Hematopoietic multipotent progenitor cell treated with erythropoietin and hydrocortisone succinate and interleukin-3 and kit ligand, for 15 days (in vitro differentiated cells): ENCODE results near the gene SCOC.
A peak's percentile ranks its signal among the peaks of the same experiment; 100 is the strongest.

Experiments used
- DNase-seq: peaks from one replicate; pipeline ENCODE4 v3.0.0-alpha.2; 2015; ENCODE audit warnings: low spot score

The SCOC gene

DNA sequence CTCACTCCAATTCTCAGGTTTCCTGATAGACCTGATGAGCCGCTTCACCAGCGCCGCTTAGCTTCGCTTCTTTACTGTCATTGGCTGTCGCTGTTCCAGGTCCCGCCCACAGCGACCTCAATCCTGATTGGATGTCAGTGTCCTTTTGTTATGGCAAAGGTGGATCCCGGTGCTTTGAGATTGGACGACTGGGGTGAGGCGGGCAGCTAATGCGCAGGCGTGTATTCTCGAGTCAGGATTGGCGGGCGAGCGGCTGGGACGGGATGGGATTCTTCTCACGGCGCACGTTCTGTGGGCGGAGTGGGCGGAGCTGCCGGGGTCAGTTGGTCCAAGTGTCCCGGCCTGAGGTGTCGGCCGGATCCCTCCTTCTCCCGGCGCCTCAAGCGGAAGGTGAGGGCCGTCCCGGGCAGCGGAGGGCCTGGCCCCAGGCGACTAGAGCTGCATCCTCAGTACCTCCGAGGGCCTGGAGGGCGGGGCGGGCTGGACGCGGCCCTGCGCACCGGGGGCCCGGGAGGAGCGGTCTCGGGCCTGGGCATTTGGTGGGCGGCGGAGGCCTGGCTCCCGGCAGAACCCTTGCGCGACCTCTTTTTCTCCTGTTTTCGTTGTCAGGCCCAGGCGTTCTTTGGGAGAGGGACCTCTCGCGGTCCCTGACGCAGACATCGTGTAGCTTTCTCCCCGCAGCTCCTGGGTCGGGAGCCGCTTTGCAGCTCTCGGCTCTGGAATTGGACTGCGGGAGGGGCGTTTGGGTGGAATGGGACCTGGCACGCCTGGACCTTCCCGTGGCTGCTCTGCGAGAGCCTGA, at the start of gene SCOC:
SCOC (plus strand) TSS at position 319 of the 802 bp plus-strand sequence. CDS start 5,525 bp downstream, outside the sequence.
- DNase-seq, result peak; percentile 97

DNA sequence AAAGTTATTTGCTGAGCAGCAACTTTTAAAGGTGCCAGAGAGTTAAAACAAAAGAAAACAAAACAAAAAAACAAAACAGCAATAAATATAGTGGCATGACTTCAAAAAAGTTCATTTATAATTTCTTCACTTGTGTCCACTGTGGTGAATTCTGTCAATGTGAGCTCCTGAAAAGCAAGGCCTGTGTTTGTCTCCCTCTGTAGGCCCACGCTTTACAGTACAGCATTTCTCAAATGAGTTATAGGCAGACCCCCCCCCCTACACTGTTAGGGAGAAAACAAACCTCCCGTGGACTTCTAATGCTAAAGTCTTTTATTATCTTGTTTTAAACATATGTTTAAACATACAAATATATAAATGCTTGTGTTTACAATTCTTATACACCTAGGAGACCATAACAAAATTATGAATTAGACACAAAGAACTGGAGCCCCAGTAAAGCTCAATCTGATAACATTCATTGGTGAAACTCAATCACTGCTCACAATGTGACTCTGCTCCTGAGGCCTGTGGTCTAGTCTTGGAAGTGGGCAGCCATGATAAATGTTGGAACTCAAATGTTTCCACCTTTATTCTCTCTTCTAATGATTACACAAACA, 47.0 kb upstream of the SCOC start:
- DNase-seq, result no peak

DNA sequence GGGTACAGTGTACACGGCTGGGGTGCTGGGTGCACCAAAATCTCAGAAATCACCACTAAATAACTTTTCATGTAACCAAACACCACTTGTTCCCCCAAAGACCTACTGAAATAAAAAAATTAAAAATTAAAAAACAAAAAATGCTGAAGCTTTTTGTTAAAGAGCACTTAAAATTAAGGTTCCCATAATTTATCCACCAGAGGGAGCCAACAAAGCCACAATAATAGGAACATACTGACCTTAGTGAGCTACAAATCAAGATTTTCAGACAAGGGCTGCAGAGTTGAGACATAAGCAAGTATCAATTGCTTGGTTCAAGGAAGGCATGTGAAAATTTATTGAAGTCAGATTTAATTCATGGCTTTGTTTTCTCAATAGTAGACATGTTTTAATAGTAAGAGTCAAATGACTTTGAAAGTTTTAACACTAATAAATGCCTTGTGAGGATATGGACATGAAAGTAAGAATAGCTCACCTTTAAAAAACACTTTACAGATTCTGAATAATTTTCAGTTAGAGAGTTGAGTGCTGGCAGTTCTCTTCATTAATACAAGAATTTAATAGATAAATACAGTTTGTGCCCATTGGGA, 43.0 kb upstream of the SCOC start:
- no peak for DNase-seq

DNA sequence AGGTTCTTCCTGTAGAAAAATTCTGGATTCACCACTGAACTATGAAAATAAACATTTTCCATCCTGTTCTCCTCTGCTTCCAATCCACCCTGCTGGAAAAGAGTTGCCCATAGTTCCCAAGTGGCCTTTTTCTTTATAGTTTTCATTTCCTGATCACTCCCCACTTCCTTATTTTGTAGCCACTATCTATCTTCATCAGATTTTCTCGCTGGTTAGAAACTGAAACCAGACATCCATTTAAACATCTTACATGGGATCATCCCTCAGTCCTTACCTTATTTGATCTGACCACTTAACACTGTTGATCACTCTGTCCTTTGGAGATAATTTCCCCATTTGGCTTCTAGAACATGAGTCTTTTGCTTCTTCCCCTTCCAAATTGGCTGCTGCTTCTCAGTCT, 42.2 kb upstream of the SCOC start:
- no peak for DNase-seq

DNA sequence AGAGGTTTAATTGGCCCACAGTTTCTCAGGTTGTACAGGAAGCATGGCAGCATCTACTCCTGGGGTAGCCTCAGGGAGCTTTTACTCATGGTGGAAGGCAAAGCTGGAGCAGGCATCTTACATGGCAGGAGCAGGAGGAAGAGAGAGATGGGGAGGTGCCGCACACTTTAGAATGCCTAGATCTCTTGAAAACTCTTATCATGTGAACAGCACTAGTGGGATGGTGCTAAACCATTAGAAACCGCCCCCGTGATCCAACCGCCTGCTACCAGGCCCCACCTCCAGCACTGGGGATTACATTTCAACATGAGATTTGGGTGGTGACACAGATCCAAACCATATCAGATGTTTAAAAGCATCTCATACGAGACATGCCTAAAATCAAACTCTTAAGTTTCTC, 41.6 kb upstream of the SCOC start:
- no peak for DNase-seq

DNA sequence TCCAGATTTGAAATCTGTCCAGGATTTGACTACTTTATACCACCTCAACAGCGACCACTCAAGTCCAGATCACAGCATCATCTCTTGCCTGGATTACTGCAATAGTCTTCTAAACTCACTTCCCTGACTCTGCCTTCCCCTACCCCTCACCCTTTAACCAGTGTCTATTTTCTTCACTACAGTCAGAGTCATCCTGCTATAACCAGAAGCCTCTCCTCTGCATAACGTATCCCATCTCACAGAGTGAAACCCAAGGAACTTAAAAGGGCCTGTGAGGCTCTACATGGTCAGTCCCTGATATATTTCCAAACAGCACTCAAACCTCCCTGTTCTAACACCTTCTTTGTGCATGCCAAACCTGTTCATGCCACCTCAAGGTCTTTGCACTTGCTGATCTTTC, 40.7 kb upstream of the SCOC start:
- DNase-seq, result no peak

DNA sequence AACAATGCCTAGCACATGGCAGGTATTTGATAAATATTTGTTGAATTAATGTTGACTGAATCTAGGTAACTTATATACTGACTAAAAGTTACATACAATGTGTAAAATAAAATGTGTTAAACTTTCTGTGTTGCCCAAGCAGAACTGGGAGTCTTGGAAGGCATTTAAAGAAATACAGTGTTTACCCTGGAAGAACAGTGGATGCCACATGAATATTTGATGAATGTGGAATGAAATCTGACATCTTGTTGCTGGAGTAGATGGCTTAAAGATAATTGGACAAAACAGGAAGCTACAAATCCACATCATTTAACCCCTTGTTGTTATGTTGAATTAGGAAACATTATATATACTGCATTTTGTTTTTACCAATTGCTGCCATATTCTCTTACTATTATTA, 39.9 kb upstream of the SCOC start:
- no peak for DNase-seq

DNA sequence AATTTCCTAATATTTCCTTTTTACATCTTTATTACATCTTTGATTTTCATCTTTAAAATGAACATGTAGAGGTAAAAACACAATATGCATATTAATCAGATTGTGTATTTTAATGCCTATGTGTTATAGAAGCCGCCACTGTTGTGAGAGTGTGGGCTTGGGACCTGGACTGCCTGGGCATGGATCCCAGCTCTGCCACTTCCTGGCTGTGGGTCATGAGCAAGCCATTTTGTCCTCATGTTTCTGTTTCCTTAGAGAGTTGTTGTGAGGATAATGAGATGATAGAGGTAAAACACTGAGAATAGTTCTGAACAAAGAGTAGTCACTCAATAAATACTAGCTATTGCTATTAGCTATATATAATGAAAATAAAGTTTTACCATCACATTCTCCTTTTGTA, 38.4 kb upstream of the SCOC start:
- no peak for DNase-seq

DNA sequence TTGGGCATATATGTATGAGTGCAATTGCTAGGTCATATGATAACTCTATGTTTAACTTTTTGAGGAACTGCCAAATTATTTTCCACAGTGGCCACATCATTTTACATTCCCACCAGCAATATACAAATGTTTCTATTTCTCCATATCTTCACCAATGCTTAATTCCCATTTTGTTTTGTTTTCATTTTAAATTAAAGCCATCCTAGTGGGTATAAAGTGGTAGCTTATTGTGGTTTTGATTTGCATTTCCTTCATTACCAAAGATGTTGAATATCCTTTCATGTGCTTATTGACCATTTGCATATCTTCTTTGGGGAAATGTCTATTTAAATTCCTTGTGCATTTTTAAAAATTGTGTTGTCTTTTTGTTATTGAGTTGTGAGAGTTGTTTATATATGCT, 36.7 kb upstream of the SCOC start:
- DNase-seq, result no peak

DNA sequence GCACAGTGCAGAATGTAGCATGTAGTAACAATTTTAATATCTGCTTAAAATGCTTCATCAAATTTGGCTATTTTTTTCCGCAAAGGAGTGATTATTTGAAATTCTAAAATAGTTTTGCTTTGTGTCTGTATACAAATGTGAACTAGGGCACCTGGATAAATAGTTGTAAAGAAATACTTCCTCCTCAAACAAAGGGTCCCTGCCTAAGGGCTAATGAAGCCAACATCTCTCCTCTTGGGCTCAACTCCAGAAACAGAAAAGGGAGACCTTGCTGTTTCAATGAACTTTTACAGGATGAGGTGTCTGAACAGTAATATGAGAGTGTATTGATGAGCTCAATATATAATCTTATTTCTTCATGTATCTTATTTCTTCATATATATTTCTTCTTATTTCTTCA, 30.8 kb upstream of the SCOC start:
- DNase-seq, result no peak

DNA sequence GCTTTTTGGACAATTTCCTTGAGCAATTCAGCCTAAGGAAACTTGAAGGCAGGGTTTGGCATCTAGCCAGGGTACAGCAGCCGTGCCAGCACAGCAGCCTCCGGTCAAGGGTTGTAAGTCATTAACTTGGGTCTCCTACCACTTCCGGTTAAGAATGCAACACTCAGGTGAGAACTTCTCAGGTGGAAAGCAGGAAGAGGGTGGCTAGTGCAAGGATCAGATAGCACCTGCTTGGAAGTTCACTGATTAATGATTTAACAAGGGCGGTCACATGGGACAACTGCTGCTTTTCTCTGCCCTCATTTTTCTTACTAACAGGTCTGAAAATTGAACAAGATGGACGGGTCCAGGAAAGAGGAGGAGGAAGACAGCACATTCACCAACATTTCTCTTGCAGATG, 30.1 kb upstream of the SCOC start:
- DNase-seq, result no peak

DNA sequence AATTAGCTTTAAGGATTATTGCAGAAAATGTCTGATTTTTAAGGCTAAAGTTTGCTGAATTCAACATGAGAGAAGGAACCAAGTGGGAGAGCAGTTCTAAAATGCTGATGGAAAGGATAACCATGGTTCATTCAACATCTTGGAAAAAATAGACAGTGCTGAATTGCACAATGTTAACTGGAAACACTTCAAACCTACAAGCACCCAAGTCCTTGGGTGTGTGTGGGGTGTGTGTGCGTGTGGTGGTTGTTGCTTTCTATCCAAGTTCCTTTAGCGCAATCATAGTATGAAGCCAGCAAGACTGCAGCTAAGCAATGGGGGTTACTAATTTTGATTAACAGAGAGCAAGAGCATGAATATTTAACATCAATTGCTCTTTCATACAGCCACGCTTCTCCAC, 29.3 kb upstream of the SCOC start:
- DNase-seq, result no peak

DNA sequence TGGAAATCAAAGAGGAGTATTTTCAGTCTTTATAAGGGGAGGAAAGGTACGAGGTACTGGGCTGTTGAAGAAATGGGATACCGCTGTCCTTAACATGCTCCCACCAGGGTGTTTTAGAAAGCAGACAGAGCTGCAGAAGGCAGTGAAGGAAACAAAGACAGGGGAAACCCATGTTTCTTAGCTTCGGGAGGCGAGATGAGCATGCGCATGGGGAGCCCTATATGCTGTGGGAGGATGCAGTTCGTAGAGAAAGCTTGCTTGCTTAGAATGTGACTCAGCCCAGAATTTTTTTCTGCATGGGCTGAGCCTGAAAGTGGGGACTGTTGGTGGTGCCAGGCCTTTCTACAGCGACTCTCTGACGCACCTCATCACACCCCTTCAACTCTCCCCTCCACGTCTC, 28.8 kb upstream of the SCOC start:
- DNase-seq, result no peak

DNA sequence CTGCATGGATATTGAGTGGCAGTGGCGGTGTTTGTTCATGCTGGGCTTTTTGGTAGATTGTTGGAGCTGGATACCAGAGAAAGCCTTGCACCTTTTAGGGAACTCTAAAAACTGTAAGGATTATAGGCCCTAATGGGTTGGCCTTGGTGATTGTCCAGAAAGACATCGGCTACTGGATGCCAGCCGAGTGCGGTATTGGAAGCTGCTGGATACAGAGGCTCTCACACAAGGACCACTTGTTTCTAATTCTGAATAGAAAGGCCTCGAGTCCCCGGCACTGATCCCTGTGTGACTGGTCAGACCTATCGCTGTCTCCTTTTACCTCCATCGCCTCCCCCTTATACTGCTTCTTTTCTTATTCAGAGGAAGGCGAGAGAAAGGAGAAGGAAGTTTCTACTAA, 27.3 kb upstream of the SCOC start:
- DNase-seq, result no peak

DNA sequence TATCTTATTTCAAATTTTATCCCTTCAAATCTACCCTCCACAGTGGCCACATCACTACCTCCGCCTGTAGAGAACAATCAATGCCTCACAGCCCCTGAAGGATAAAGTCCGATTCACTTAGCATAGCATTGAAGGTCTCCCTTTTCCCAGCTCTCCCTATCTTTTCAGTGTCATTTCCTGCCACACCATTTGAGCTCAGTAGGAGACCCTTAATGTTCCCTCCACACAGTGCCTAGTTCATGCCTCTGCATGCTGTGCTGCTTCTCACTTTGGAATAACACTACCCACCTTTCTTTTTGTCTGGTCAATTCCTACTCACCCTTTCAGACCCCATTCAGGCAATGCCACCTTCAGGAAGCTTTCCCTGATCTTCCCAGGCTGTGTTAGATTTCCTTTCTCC, 23.6 kb upstream of the SCOC start:
- no peak for DNase-seq

DNA sequence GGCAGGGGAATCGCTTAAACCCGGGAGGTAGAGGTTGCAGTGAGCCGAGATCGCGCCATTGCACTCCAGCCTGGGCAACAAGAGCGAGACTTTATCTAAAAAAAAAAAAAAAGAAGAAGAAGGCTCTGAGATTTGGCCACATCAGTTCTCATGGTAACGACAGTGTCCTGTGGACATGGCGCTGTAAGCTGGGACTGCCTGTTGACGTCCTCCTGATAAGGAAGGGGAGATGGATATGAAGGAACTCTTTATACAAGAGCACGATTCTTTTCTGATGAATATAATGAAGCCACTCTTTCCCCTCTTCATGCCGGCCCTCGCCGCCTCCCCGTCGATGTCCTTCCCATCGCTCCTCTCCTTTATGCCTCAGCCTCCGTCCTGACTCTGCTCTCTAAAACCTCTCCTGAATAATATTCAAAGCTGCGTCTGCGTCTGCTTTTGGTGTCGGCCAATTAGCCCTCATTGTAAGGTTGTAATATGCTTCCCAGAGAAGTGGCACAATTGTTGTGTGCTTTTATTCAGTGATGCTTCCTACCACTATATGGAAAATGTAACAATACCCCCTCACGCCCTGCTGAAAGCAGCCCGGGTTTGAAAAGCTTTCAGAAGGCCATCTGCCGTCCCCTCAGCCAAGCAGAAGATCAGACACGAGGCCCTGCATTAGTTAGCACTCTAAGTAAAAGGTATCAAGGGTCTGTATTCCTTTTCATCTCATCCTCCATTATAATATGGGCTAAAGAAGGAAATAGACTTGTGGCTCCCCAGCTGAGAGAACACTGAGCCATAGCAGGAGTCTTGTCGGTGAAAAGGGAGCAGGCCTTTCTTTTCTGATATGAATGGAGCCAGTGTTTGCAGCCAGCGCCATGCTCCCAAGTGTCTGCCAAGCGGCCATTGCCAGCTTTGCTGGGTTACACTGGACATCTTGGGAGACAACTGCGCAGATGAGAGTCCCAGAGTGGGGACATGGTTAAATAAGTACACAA, 22.1 kb upstream of the SCOC start:
- DNase-seq, result no peak

DNA sequence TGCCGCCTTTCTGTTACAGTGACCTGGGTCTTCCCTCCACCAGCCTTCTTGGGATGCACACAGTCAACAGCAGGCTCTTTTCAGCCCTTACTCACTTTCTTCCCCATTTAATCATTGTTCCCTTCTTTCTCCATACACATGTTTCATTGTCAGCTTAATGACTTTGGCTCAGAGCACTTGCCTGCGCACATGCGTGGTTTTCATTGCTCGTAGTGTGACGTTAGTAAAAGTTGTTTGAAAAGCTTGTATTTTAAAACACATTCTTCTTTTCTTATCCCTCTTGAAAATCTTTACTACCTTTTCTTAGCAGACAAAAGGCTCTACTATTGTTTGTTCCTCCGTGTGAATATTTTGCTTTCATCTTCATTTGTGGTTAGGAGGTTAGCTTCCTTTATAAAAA, 19.7 kb upstream of the SCOC start:
- no peak for DNase-seq

DNA sequence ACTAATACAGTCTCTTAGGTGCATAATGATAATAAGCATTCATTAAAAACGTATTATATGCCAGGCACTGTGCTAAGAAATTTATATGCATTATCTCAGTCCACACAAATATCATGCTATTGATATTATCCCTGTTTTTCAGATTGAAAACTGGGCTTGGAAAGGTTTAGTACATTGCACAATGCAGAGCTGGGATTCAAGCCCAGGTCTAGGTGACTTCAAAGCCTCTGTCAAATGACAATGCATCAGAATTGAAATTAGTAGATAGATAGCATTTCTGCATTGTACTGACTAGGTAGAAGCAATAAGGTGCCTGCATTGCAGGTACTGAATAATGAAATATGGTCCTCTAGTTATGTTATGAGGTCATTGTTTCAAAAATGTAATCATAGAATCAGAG, 18.2 kb upstream of the SCOC start:
- DNase-seq, result no peak

DNA sequence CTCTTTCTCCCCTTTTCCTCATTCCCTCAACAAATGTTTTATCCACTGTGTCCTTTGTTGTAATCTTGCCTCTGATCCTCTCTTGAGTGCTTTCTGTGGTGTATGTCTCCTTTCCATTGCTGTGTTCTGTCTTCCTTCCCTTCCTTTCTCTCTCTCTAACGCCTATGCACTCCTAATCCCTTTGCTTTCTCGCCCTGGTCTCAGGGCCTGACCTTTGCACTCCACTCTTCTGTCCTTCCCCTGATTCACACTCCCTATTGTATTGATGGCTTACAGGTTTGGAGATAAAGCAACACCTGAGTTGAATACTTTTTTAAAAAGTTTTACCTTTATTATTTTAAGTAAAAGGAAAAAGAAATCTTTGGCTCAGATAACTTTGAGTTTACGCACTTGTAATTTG, 15.6 kb upstream of the SCOC start:
- no peak for DNase-seq

DNA sequence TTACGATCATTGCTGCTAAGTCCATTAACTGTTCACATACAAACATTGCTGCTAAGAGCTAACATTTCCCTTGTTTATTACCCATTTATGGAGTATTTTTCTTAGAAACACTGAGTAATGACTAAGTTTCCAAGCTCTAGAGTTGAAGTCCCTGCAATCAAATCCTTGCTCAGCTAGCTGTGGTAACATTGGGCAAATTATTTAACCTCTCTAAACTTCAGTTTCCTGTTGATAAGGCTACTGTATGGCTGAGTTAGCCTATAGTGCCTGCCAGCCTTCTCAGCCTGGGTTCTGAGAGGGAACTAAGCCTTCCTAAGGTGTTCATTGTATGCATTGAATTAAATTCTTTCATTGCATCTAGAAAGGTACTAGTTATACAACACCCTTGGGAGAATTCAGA, 15.2 kb upstream of the SCOC start:
- DNase-seq, result no peak

DNA sequence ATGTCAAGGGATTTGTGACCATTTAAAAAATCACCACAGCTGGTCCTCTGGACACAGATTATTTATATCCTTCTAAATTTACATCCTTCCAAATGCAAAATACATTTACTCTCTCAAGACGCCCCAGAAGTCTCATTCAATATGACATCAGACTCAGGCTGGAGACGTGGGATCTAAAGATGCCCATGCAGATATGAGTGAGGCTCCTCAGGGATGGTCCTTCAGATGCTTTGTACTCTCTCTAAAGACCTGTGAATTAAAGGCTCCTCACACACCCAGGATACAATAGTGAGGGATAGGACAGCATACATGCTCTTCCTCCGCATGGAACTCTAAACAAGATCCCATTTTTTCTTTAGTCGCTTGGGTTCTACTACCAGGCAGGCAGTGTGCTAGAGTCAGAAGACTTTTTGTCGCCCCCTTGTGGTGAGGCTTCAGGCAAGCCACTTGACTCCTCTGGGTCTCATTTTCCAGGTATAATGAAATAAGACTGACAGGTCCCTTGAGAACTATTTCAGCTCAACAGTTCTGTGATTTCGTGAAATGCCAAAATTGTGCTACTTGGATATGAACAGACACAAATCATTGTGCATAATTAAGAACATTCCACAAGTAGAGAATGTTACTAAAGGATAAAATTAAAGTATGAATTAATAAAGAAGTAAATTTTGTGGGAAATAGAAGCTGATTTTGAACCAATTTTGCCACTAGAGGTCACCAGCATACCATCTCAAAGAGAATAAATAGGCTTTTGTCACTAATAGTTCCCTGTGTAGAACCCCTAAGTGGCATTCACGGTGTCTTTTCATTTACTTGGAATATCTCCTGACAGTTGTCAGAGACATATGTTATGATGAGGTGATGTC, 13.7 kb upstream of the SCOC start:
- DNase-seq, result peak; percentile 79
